ENCODE measurements around the gene SLC39A13.

SLC39A13 gene

DNA sequence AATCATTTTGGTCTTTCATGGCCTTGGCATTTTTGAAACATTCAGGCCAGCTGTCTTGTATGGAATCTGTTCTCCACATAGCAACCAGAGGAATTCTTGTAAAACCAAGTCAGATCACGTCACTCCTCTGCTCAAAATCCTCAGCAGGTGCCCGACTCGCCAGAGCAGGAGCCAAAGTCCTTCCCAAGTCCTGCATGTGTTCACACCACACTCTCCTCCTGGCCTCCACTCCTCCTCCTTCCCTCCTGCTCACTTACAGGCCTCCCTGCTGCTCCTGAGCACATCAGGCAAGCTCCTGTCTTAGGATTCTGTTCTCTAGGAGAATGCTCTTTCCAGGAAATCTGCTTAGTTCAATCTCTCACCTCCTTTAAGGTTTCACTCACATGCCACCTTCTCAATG is 24.8 kb downstream of the SLC39A13 start:
- DNase-seq = no peak

DNA sequence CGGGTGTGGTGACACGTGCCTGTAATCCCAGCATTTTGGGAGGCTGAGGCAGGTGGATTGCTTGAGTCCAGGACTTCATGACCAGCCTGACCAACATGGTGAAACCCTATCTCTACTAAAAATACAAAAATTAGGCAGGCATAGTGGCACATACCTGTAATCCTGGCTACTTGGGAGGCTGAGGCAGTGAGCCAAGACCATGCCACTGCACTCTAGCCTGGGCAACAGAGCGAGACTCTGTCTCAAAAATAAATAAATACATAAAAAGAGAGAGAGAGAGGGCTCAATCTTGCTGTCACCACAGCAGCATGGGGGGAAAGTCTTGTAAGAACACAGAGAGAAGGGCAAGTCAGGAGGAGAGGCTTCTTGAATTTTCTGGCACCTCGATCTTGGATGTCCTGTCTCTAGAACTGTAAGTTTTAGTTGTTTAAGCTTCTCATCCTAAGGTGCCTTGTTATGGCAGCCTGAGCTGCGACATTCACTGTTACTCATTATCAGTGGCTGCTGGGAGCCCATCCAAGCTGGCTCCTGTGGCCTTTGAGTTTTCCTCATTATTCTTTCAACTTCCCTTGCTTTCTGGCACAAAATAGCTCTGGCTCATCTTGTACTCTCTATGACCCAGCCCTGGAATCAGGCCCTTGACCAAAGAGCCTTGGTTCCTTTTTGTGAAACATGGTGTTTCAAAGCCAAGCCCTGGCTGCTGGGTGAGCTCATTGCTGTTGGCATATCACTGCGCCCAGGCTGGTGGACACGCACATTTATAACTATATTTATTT is 25.8 kb downstream of the SLC39A13 start:
- DNase-seq = no peak

DNA sequence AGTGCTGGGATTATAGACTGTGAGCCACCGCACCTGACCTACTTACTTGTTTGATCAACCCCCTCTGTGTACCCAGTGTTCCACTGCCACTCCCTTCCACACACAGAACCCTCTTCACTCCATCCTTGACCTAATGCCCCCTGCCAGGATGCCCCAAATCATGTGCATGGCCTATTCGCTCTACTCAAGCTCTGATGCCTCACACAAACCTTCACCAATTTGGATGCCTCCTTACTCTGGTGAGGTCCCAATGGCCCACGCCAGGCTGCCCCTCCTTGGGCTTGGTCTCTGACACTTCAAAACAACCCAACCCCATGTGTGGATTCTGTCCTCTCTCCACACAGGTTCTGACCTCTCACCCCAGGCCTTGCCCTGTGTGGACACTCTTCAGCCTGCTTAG is 27.3 kb downstream of the SLC39A13 start:
- no peak for DNase-seq

DNA sequence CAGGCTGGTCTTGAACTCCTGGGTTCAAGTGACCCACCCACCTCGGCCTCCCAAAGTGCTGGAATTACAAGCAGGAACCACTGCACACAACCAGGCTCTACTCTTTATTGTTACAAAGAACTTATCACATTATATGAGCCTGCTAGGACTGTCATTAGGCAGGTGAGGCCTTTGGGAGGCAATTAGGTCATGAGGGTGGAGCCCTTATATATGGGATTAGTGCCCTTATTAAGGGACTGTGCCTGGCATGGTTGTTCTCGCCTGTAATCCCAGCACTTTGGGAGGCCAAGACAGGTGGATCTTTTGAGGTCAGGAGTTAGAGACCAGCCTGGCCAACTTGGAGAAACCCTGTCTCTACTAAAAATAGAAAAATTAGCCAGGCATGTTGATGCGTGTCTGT is 28.3 kb downstream of the SLC39A13 start:
- no peak for DNase-seq

DNA sequence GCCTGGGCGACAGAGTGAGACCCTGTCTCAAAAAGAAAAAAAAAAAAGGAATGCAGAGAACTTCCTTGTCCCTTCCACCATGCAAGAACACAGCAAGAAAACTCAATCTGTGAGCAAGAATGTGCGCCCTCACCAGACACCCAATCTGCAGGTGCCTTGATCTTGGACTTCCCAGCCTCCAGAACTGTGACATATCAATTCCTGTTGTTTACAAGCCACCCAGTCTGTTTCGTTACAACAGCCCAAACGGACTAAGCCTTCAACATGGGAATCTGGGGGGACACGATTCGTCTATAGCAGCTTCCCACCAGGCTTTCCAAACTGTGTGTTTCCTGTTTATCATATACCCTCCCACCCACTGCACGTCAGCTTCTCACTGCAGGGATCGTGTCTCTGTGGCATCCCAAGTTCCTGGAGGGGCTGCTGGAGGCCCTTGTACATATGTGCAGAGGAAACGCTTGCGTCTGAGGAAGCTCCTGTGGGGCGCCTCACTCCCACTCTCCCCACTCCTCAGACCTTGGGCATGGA is 28.9 kb downstream of the SLC39A13 start:
- no peak for DNase-seq

DNA sequence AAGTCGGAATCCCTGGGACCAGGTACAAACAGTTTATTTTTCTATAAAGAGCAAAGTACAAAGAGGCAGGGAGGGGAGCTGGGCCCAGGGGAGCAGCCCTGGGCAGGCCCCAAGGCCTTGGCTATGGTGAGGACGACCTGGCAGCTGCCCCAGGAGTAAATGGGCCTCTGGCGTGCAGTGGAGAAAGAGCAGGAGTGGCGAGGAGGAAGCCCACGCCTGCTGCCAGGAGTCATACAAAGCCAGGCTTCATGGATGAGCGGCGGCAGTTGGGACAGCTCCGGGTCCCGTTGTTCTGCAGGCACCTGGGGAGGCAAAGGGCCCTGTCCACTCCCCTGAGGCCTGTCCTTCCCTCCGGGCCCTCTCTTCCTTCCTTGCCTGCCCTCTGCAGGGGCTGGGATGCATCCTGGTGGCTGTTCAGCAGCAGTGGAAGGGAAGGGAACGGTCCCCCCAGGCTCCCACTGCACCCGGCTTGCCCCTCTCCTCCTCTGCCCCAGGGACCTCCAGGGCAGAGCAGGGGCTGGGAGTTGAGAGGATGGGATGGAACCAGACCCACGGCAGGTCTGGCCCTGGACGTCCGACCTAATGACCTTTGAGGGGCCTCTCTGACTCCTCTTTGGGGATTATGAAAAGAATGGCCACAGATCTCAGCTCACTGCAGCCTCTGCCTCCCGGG is 29.5 kb downstream of the SLC39A13 start:
- DNase-seq = no peak

DNA sequence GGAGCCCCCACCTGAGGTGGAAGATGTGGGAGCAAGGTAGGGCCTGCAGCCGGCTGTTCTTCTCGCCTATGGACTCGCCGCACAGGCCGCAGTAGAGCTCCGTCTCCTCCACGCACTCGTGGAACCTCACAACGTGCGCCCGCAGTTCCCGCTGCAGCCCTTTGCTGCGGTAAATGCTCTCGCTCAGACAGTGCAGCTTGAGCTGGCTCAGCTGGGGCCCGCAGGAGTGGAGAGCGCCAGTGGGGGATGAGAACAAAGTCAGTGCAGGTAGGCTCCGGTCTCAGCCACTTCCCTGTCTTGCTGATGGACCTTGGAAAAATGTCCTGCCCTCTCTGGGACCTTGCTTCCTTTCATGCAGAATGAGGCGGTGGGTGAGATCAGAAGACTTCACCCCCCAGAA is 30.3 kb downstream of the SLC39A13 start:
- DNase-seq = no peak

DNA sequence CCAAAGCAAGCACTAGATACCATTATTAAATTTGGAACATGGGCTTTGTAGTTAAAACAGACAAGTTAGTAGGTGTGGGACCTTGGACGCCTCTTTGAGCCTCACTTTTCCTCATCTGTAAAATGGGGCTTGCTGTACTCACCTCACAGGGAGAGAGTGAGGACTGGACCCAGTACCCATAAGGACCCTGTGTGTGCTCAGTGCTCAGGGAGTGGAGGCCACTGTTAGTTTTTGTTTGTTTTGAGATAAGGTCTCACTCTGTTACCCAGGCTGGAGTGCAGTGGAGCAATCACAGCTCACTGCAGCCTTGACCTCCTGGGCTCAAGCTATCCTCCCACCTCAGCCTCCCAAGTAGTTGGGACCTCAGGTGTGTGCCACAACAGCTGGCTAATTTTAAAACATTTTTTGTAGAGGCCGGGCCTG is 31.7 kb downstream of the SLC39A13 start:
- DNase-seq = no peak

DNA sequence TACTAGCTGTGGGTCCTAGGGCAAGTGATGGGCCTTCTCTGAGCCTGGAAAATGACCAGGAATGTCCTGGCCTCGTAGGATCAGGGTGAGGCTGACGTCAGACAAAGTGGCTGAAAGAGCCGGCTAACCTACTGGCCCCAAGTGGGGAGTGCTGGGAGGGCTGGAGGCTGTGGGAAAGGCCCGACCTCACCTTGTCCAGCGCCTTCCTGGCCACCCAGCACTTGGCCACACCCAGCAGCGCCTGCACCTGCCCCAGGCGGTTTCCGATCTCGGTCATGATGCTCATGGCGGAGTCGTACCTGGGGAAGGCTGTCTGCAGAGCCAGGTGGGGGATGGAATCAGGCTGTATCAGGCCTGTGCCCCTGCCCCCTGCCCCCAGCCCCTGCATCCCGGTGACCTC is 33.0 kb downstream of the SLC39A13 start:
- DNase-seq = no peak

DNA sequence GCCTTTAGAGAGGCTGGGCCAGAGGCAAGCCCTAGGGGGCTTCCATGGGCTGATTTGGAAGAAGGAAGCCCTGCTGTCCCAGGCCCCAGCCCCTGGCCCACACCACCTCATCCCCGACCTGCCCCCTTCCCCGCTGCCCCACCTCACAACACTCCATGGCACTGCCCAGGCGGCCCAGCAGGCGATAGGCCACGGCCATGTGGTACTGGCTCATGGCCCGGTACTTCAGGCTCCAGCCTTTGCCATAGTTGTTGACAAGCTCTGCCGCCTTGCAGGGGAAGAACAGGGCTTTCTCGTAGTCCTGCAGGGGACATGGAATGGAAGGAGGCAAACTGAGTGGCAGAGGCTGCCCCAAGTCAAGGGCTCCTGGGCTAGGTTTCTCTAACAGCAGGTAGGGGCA is 34.1 kb downstream of the SLC39A13 start:
- no peak for DNase-seq

DNA sequence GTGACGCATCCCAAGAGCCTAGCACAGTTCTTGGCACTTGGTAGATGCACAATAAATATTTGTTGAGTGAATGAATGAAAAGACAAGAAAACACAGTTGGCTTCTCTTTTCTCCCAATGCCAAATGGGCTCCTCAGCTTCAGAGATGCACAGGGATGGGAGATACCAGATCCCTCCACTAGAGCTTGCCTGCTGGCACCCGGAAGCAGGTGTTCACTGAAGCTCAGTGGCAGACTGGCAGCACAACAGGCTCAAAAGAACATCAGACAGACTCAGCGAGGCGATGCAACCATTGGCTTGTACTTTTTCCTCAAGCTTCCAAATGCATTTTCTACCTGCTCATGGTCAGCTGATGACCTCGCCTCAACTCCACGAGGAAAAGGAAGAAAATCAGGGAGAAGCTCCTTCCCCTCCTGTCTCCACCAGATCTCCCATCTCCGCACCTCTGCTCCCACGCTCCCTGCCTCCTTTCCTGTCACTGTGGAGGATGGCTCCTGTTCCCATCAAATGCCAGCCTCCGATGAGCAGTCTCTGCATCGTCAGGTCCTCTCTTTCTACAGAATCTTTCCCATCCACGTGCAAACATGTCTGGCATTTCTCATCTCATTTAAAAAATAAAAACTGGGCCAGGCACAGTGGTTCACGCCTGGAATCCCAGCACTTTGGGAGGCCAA is 34.8 kb downstream of the SLC39A13 start:
- DNase-seq = no peak

DNA sequence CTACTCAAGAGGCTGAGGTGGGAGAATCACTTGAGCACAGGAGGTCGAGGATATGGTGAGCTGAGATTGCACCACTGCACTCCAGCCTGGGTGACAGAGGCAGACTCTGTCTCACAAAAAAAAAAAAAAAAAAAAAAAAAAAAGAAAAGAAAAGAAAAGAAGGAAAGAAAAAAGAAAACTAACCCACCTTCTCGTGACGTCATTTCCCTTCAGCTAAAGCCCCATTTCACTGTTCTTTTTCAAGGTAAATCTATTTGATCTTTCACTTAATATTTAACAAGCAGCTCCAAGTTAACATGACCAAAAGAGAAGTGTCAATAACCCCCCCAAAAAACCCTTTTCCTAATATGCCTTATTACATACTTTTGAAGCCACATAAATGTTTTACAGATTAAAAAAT is 35.4 kb downstream of the SLC39A13 start:
- no peak for DNase-seq

DNA sequence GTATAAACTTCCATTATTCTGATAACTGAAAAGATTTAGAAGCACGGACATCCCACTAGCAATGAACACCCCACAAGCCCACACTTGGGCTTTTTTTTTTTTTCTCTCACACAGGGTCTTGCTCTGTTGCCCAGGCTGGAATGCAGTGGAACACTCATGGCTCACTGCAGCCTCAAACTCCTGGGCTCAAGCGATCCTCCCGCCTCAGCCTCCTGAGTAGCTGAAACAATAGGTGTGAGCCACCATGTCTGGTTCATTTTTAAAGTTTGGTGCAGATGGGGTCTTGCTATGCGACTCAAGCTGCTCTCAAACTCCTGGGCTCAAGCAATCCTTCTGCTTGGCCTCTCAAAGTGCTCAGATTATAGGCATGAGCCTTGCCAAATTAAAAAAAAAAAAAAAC is 37.5 kb downstream of the SLC39A13 start:
- no peak for DNase-seq

DNA sequence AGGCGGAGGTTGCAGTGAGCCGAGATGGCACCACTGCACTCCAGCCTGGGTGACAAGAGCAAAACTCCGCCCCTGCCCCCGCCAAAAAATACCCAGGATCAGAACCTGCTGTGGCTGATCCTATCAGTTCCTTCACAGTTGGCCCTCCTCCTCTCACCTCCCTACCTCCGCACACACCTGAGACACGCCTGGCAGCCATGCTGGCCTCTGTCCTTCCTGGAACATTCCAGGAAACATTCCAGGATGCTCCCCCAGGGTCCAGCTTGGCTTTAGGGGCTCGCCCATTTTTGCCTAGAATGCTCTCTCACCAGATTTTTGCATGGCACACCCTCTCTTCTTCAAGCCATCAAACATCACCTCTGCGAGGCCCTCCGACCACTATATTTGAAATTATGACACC is 38.4 kb downstream of the SLC39A13 start:
- DNase-seq = no peak

DNA sequence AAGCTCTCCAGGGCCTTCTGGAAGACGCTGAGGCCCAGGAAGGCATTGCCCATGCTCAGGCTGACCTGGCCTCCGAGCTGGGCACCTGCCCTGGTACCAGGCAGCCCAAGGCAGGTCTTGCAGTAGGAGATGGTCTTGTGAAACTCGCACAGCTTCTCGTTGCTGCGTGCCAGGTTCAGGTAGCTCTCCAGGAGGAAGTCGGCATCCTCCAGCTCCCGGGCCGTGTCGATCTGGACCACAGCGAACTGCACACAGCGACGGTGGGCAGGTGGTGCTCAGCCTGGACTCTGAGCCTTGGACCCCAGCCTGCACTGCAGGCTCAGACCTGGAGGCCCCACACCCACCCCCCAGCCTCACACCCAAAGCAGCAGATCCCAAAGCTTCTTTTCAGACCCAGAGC is 39.5 kb downstream of the SLC39A13 start:
- no peak for DNase-seq

DNA sequence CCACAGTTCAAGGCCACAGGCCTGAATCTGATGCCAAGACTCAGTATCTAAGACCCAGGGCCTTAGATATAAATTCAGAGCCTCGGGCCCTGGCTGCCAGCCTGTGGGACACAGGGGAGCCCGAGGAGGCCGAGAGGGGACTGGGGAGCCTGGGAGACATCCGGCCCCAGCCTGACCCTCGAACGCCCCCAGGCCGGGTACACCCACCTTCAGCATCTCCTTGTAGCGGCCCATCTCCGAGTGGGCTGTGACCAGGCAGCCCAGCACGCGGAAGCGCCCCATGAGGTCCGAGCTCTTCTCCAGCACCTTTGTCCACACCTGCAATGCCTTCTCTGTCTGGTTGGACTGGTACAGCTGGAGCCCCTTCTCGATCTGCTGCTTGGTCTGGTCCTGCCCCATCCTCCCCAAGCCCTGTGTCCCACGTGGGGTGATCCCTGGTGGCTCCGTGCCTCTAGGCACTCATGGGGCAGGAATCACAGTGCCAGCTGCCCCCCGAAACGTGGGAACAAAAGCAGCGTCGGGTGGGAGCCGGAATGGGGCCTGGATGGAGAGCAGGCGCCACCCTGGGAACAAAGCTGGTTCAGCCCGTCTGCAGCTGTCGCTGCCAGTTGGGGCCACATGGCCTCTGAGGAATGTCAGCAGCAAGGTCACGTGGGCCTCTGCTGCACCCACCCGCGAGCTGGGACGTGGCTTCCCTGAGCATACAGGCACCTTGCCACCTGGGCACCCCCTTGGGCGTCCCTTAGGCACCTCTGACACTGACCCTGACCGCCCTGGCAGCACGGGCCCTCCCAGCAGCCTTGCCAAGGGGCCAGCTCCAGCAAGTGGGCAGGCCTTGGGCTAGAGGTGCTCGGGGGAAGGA is 40.4 kb downstream of the SLC39A13 start, which contains the start of gene RAPSN:
Gene RAPSN, minus strand, starts transcription at position 571 of the 862 bp plus-strand sequence. Its CDS starts 172 bp downstream, at position 399.
- no peak for DNase-seq

DNA sequence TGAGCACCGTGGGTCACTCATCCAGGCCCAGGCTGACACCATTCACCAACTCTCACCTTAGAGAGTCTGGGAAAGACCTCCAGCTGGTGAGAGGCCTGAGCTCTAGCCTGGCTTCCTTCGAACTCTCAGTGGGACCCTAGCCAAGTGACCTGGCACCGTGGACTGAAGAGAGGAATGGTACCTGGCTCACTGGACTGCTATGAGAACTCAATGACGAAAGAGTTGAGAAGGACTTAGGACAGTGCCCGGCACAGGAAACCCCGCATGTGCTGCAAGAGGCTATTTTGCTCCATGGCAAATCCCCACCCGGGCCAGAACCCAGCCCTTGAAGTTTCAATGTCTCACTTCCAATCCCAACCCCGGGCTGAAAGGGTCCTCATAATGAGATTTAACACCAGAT is 41.2 kb downstream of the SLC39A13 start:
- DNase-seq = no peak

DNA sequence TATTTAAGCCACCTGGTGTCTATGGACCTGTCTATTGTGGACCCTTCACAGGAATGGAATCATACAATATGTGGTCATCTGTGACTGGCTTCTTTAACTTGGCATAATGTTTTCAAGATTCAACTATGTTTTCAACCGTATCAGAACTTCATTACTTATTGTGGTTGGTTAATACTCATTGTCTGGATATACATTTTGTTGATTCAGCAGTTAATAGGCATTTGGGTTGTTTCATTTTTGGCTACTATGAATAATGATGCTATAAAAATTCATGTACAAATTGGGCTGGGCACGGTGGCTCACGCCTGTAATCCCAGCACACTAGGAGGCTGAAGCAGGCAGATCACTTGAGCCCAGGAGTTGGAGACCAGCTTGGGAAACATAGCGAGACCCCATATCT is 43.0 kb downstream of the SLC39A13 start:
- DNase-seq = no peak

DNA sequence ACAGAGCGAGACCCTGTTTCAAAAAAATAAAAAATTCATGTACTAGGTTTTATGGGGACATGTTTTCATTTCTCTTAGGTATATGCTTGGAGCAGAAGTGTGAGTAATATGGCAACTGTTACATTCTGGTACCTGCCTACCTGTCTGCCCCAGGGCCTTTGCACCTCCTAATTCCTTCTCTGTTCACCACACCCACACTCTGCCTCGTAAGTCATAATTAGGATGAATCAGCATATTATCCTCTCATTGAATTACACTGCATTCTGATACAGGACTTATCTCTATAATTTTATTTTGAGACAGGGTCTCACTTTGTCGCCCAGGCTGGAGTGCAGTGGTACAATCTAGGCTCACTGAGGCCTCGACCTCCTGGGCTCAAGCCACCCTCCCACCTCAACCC is 43.6 kb downstream of the SLC39A13 start:
- no peak for DNase-seq

DNA sequence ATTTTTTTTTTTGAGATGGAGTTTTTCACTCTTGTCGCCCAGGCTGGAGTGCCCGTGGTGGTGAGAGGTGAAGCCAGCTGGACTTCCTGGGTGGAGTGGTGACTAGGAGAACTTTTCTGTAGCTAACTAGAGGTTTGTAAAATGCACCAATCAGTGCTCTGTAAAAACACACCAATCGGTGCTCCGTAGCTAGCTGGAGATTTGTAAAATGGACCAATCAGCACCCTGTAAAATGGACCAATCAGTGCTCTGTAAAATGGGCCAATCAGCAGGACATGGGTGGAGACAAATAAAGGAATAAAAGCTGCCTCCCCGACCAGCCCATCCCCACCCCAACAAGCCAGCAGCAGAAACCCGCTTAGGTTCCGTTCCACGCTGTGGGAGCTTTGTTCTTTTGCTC is 45.0 kb downstream of the SLC39A13 start:
- DNase-seq = peak; percentile 17

DNA sequence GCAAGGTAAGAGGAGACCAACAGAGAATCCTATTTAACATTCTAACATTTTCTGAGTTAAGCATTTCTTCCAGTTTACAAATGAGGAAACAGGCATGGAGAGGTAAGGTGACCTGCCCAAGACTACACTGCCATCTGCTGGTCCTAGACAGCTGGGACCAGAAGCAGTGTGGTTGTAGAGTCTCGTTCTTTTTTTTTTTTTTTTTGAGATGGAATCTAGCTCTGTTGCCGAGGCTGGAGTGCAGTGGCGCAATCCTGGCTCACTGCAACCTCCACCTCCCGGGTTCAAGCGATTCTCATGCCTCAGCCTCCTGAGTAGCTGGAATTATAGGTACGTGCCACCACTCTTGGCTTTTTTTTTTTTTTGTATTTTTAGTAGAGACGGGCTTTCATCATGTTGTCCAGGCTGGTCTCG is 45.9 kb downstream of the SLC39A13 start:
- peak; percentile 94 for DNase-seq

DNA sequence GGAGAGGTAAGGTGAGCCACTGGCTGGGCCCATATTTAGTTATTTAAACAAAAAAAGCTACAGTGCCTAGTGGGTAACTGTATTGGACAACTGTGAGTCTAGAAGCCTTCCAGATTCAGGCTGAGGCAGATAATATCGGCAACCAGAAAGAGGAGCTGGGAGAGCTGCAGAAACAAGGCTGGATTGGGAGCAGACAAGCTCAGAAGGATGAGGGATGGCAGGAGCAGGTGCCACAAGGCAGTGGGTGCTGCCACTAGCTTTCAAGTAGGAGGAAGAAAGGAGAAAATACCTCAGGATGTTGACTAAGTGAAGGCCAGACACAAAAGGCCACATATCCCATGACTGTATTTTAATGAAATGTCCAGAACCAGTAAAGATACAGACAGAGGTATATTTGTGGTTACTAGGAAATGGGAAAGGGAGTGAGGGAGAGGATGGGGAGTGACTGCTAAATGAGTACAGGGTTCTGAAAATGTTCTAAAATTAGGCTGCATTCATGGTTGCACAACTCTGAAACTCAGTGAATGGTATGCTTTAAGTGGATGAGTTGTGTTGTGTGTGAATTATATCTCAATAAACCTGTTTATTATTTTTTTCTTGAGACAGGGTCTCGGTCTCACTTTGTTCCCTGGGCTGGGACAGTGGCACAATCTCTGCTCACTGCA is 52.3 kb downstream of the SLC39A13 start:
- no peak for DNase-seq

Data from hematopoietic multipotent progenitor cell treated with erythropoietin and hydrocortisone succinate and interleukin-3 and kit ligand, for 6 days (in vitro differentiated cells).